ENCODE measurements around the gene DCTN3. TPM values are rescaled to one million over a fixed set of nuclear protein-coding genes. Genes with fewer than 3 reads are reported as not detected.

DCTN3 gene
- total RNA-seq, 3 donors from 2014 or later (not counting 1 experiment from before 2014, with no cell fraction given), result 135 to 171 (median 147) TPM

DNA sequence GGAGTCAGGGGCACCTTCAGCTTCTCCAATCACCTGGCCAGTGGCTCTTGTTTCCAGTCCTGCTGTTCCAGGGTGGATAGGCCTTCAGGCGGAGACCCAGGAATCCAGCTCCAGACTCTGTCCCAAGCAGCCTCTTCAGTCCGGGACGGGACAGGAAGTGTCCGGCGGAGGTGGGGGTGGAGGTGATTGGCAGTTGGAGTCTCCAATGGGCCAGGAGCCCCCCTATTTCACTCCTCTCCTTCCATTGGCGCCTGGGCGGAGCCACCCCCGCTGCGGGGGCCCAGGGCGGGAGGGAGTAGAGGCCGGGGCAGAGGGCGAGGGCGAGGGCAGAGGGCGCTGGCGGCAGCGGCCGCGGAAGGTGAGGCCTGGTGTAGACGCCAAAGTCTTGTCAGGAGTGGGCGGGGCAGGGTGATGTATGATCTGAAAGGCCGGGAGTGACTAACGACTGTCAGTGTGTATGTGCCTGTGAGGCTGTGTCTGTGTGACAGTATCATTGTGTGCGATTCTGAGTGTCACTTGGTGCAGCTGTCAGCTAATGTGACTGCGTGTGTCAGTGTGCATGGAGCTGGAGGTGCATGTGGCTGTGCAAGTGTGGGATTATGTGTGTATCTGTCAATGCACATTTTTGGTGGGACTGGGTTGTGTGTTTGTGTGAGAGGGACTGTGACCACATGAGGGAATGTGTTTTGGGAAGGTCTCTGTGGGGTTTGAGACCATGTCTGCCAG is 31.7 kb upstream of the DCTN3 start, which contains the start of gene IL11RA:
IL11RA (plus strand) TSS at position 310 of the 726 bp plus-strand sequence. CDS start 3,033 bp downstream, outside the sequence.
- Histone ChIP-seq H3K36me3 (ENCODE audit: control insufficient read depth, insufficient read depth, low read length) (peaks cover 25% of the 10 kb centered on the region), H3K4me1 (ENCODE audit: control insufficient read depth, insufficient read depth, low read length) (peaks cover 30% of the 10 kb centered on the region), H3K4me3 (ENCODE audit: low read length) (no peak within 1 kb of the TSS), H3K9me3 (ENCODE audit: control insufficient read depth, insufficient read depth, low read length) (no peaks in the 10 kb centered on the region), H3K27me3 (ENCODE audit: control insufficient read depth, insufficient read depth, low read length) (no peaks in the 10 kb centered on the region), H3K27ac (ENCODE audit: low read length) (no peak within 1 kb of the TSS)
- DNase-seq (peak in 1 of 2 donors; percentile 50), ATAC-seq (peak; percentile 35 to 76 (median 61))
- peak within 1 kb of the TSS in 1 of 2 donors; percentile 83 for H3K27ac Mint-ChIP-seq
- intact Hi-C loops (cut with micrococcal nuclease), result no loop called here
- 53% methylated on average over 21 of the region's 24 CpGs for WGBS (ENCODE audit: insufficient coverage)
- H3K4me3 Mint-ChIP-seq, result no peak within 1 kb of the TSS
- TF ChIP-seq, protein P1, sequence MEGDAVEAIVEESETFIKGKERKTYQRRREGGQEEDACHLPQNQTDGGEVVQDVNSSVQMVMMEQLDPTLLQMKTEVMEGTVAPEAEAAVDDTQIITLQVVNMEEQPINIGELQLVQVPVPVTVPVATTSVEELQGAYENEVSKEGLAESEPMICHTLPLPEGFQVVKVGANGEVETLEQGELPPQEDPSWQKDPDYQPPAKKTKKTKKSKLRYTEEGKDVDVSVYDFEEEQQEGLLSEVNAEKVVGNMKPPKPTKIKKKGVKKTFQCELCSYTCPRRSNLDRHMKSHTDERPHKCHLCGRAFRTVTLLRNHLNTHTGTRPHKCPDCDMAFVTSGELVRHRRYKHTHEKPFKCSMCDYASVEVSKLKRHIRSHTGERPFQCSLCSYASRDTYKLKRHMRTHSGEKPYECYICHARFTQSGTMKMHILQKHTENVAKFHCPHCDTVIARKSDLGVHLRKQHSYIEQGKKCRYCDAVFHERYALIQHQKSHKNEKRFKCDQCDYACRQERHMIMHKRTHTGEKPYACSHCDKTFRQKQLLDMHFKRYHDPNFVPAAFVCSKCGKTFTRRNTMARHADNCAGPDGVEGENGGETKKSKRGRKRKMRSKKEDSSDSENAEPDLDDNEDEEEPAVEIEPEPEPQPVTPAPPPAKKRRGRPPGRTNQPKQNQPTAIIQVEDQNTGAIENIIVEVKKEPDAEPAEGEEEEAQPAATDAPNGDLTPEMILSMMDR (IDR thresholded peaks at IDR 0.05), result no peak
- H3K27me3 Mint-ChIP-seq (ENCODE audit: low read depth in 2 of 2), result no peaks in the 10 kb centered on the region
- peaks cover 37 to 39% of the 10 kb centered on the region in 2 donors for H3K4me1 Mint-ChIP-seq
- H3K36me3 Mint-ChIP-seq, result no peaks in the 10 kb centered on the region
- no peaks in the 10 kb centered on the region for H3K9me3 Mint-ChIP-seq

DNA sequence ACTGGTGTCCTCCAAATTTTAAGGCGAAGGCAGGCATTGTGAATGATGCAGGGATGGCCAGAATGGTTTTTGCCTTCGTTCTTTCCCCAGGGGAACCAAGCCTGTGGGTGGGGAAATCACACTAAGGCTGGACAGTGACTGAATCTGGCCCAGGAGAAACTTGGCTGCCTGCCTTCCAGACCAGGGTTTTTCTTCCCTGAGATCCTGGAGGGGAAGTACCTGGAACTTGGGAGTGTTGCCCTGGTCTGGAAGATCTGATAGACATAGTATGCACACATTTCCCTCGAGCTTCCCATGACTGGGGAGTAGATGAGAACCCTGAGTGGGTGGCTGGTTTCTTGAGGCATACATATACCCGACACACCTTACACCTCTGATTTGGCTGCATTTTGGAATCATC is 31.0 kb upstream of the DCTN3 start:
- Histone ChIP-seq H3K9me3 (ENCODE audit: control insufficient read depth, insufficient read depth, low read length) (no peaks in the 10 kb centered on the region), H3K4me3 (ENCODE audit: low read length) (no peak overlapping the region), H3K4me1 (ENCODE audit: control insufficient read depth, insufficient read depth, low read length) (peaks cover 32% of the 10 kb centered on the region), H3K36me3 (ENCODE audit: control insufficient read depth, insufficient read depth, low read length) (peaks cover 25% of the 10 kb centered on the region), H3K27ac (ENCODE audit: low read length) (no peak overlapping the region), H3K27me3 (ENCODE audit: control insufficient read depth, insufficient read depth, low read length) (no peaks in the 10 kb centered on the region)
- Mint-ChIP-seq H3K9me3 (no peaks in the 10 kb centered on the region), H3K27me3 (ENCODE audit: low read depth in 2 of 2) (no peaks in the 10 kb centered on the region), H3K4me1 (peaks cover 37 to 44% of the 10 kb centered on the region in 2 donors), H3K27ac (peak overlapping the region in 1 of 2 donors; percentile 83), H3K36me3 (no peaks in the 10 kb centered on the region), H3K4me3 (no peak overlapping the region)
- intact Hi-C loops (cut with micrococcal nuclease), result no loop called here
- ATAC-seq (no peak), DNase-seq (no peak)
- TF ChIP-seq, protein P1 (IDR thresholded peaks at IDR 0.05), result no peak
- WGBS (ENCODE audit: insufficient coverage), result 85% methylated on average over 3 of the region's 4 CpGs

DNA sequence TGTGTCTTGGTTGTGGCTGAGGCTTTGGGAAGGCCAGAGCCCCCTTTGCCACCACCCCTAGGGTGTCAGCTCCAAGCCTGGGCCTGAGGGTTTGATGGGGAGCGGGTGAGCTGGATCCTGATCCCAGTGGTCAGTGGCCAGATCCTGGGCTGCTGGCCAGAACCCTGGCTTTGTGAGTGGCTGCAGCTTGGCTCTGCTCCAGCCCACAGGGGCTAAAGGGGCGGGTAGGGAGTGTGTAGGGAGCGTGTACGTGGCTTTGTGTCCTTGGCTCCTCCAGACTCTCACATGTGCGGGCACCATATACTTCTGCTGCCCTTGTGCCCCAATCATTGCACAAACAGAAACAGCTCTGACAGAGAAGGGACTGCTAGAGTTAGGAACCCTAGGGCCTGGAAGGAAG is 30.5 kb upstream of the DCTN3 start:
- 97% methylated on average over 3 of the region's 5 CpGs for WGBS (ENCODE audit: insufficient coverage)
- no peaks in the 10 kb centered on the region for H3K9me3 ChIP-seq (ENCODE audit: control insufficient read depth, insufficient read depth, low read length)
- no peak overlapping the region for H3K4me3 ChIP-seq (ENCODE audit: low read length)
- no peaks in the 10 kb centered on the region for H3K9me3 Mint-ChIP-seq
- ATAC-seq (no peak), DNase-seq (no peak)
- intact Hi-C loops (cut with micrococcal nuclease), result no loop called here
- peaks cover 25% of the 10 kb centered on the region for H3K36me3 ChIP-seq (ENCODE audit: control insufficient read depth, insufficient read depth, low read length)
- H3K27me3 ChIP-seq (ENCODE audit: control insufficient read depth, insufficient read depth, low read length), result no peaks in the 10 kb centered on the region
- no peaks in the 10 kb centered on the region for H3K27me3 Mint-ChIP-seq (ENCODE audit: low read depth in 2 of 2)
- no peak overlapping the region for H3K27ac Mint-ChIP-seq
- H3K27ac ChIP-seq (ENCODE audit: low read length), result no peak overlapping the region
- peaks cover 40 to 47% of the 10 kb centered on the region in 2 donors for H3K4me1 Mint-ChIP-seq
- H3K36me3 Mint-ChIP-seq, result no peaks in the 10 kb centered on the region
- H3K4me1 ChIP-seq (ENCODE audit: control insufficient read depth, insufficient read depth, low read length), result peaks cover 37% of the 10 kb centered on the region
- TF ChIP-seq, protein P1 (IDR thresholded peaks at IDR 0.05), result no peak
- no peak overlapping the region for H3K4me3 Mint-ChIP-seq

Measured in natural killer cell (primary cell).